ENCODE measurements around the gene PRB4.

The PRB4 gene

GRCh38 chr12:11344500-11344899 is 34.3 kb upstream of the PRB4 start:
- no CpG with 5 or more reads among the region's 2 CpGs for WGBS (ENCODE audit: extremely low coverage, insufficient coverage, insufficient read length)
- Histone ChIP-seq H3K23ac (ENCODE audit: low read length) (no peak overlapping the region), H3K4me2 (ENCODE audit: low read length) (no peak overlapping the region), H3K27me3 (ENCODE audit: insufficient read depth, low read length) (no peaks in the 10 kb centered on the region), H3K9ac (ENCODE audit: low read length) (no peak overlapping the region), H3K4me1 (ENCODE audit: control insufficient read depth in 1 of 2, insufficient read depth in 2 of 2, low read length in 2 of 2) (no peaks in the 10 kb centered on the region), H3K79me1 (ENCODE audit: low read length) (no peaks in the 10 kb centered on the region), H3K27ac (ENCODE audit: low read depth, low read length) (no peak overlapping the region), H3K4ac (ENCODE audit: low read depth, low read length) (no peak overlapping the region), H3K9me3 (ENCODE audit: insufficient read depth, low read depth, low read length) (no peaks in the 10 kb centered on the region), H4K8ac (ENCODE audit: low read depth, low read length) (no peak overlapping the region), H3K36me3 (ENCODE audit: control insufficient read depth in 1 of 2, insufficient read depth in 2 of 2, low read length in 2 of 2) (no peaks in the 10 kb centered on the region), H3K18ac (ENCODE audit: low read length) (no peak overlapping the region), H3K4me3 (ENCODE audit: low read depth, low read length) (no peak overlapping the region), H4K12ac (ENCODE audit: low read depth, low read length) (no peak overlapping the region), H3K14ac (ENCODE audit: low read length) (no peak overlapping the region), H3K79me2 (ENCODE audit: control insufficient read depth, insufficient read depth, low read length, poor library complexity) (no peaks in the 10 kb centered on the region), H2BK12ac (ENCODE audit: low read length) (no peak overlapping the region), H2BK120ac (ENCODE audit: insufficient read depth, low read length, poor library complexity) (no peak overlapping the region), H2BK5ac (ENCODE audit: low read depth, low read length, poor library complexity) (no peak overlapping the region), H2AK5ac (ENCODE audit: low read length) (no peak overlapping the region), H2AFZ (ENCODE audit: insufficient read depth, low read length, poor library complexity) (no peak overlapping the region), H4K91ac (ENCODE audit: low read depth, low read length) (no peak overlapping the region)
- no peak for DNase-seq

- Histone ChIP-seq H3K9ac (ENCODE audit: low read length) (no peak overlapping the region), H3K27ac (ENCODE audit: low read depth, low read length) (no peak overlapping the region), H3K79me1 (ENCODE audit: low read length) (no peaks in the 10 kb centered on the region), H3K4me1 (ENCODE audit: control insufficient read depth in 1 of 2, insufficient read depth in 2 of 2, low read length in 2 of 2) (no peaks in the 10 kb centered on the region), H2BK5ac (ENCODE audit: low read depth, low read length, poor library complexity) (no peak overlapping the region), H4K91ac (ENCODE audit: low read depth, low read length) (no peak overlapping the region), H3K36me3 (ENCODE audit: control insufficient read depth in 1 of 2, insufficient read depth in 2 of 2, low read length in 2 of 2) (no peaks in the 10 kb centered on the region), H3K4ac (ENCODE audit: low read depth, low read length) (no peak overlapping the region), H4K8ac (ENCODE audit: low read depth, low read length) (no peak overlapping the region), H2BK120ac (ENCODE audit: insufficient read depth, low read length, poor library complexity) (no peak overlapping the region), H3K14ac (ENCODE audit: low read length) (no peak overlapping the region), H4K12ac (ENCODE audit: low read depth, low read length) (no peak overlapping the region), H3K4me2 (ENCODE audit: low read length) (no peak overlapping the region), H3K9me3 (ENCODE audit: insufficient read depth, low read depth, low read length) (no peaks in the 10 kb centered on the region), H2AFZ (ENCODE audit: insufficient read depth, low read length, poor library complexity) (no peak overlapping the region), H3K79me2 (ENCODE audit: control insufficient read depth, insufficient read depth, low read length, poor library complexity) (no peaks in the 10 kb centered on the region), H3K4me3 (ENCODE audit: low read depth, low read length) (no peak overlapping the region), H3K18ac (ENCODE audit: low read length) (no peak overlapping the region), H2AK5ac (ENCODE audit: low read length) (no peak overlapping the region), H3K27me3 (ENCODE audit: insufficient read depth, low read length) (no peaks in the 10 kb centered on the region), H3K23ac (ENCODE audit: low read length) (no peak overlapping the region), H2BK12ac (ENCODE audit: low read length) (no peak overlapping the region)
- no CpG with 5 or more reads among the region's 3 CpGs for WGBS (ENCODE audit: extremely low coverage, insufficient coverage, insufficient read length)
- no peak for DNase-seq
Observed at GRCh38 chr12:11324426-11324825, 14.2 kb upstream of the PRB4 start.

- no peak overlapping the region for H3K27ac ChIP-seq (ENCODE audit: low read depth, low read length)
- H3K79me2 ChIP-seq (ENCODE audit: control insufficient read depth, insufficient read depth, low read length, poor library complexity) = no peaks in the 10 kb centered on the region
- no peak overlapping the region for H3K14ac ChIP-seq (ENCODE audit: low read length)
- H2BK12ac ChIP-seq (ENCODE audit: low read length) = no peak overlapping the region
- H3K27me3 ChIP-seq (ENCODE audit: insufficient read depth, low read length) = no peaks in the 10 kb centered on the region
- no peak overlapping the region for H3K23ac ChIP-seq (ENCODE audit: low read length)
- H3K4me3 ChIP-seq (ENCODE audit: low read depth, low read length) = no peak overlapping the region
- no peaks in the 10 kb centered on the region for H3K9me3 ChIP-seq (ENCODE audit: insufficient read depth, low read depth, low read length)
- H3K4ac ChIP-seq (ENCODE audit: low read depth, low read length) = no peak overlapping the region
- no peak overlapping the region for H4K91ac ChIP-seq (ENCODE audit: low read depth, low read length)
- no peak overlapping the region for H4K12ac ChIP-seq (ENCODE audit: low read depth, low read length)
- H2AK5ac ChIP-seq (ENCODE audit: low read length) = no peak overlapping the region
- H2AFZ ChIP-seq (ENCODE audit: insufficient read depth, low read length, poor library complexity) = no peak overlapping the region
- H3K4me1 ChIP-seq (ENCODE audit: control insufficient read depth in 1 of 2, insufficient read depth in 2 of 2, low read length in 2 of 2) = no peaks in the 10 kb centered on the region
- no peaks in the 10 kb centered on the region for H3K36me3 ChIP-seq (ENCODE audit: control insufficient read depth in 1 of 2, insufficient read depth in 2 of 2, low read length in 2 of 2)
- H4K8ac ChIP-seq (ENCODE audit: low read depth, low read length) = no peak overlapping the region
- no peak overlapping the region for H3K4me2 ChIP-seq (ENCODE audit: low read length)
- H3K9ac ChIP-seq (ENCODE audit: low read length) = no peak overlapping the region
- H2BK120ac ChIP-seq (ENCODE audit: insufficient read depth, low read length, poor library complexity) = no peak overlapping the region
- no peak for DNase-seq
- WGBS (ENCODE audit: extremely low coverage, insufficient coverage, insufficient read length) = no CpG with 5 or more reads among the region's 2 CpGs
- H3K79me1 ChIP-seq (ENCODE audit: low read length) = no peaks in the 10 kb centered on the region
- H2BK5ac ChIP-seq (ENCODE audit: low read depth, low read length, poor library complexity) = no peak overlapping the region
- H3K18ac ChIP-seq (ENCODE audit: low read length) = no peak overlapping the region
Observed at GRCh38 chr12:11321980-11322379, 11.7 kb upstream of the PRB4 start.

GRCh38 chr12:11307143-11307542 is 3.1 kb downstream of the PRB4 start:
- no peaks in the 10 kb centered on the region for H3K27me3 ChIP-seq (ENCODE audit: insufficient read depth, low read length)
- no peak for DNase-seq
- no peak overlapping the region for H2BK12ac ChIP-seq (ENCODE audit: low read length)
- H4K12ac ChIP-seq (ENCODE audit: low read depth, low read length) = no peak overlapping the region
- H2AK5ac ChIP-seq (ENCODE audit: low read length) = no peak overlapping the region
- no peaks in the 10 kb centered on the region for H3K79me1 ChIP-seq (ENCODE audit: low read length)
- no peak overlapping the region for H3K4me3 ChIP-seq (ENCODE audit: low read depth, low read length)
- H2BK5ac ChIP-seq (ENCODE audit: low read depth, low read length, poor library complexity) = no peak overlapping the region
- no peaks in the 10 kb centered on the region for H3K4me1 ChIP-seq (ENCODE audit: control insufficient read depth in 1 of 2, insufficient read depth in 2 of 2, low read length in 2 of 2)
- no peak overlapping the region for H3K9ac ChIP-seq (ENCODE audit: low read length)
- no peak overlapping the region for H3K4me2 ChIP-seq (ENCODE audit: low read length)
- no peak overlapping the region for H3K4ac ChIP-seq (ENCODE audit: low read depth, low read length)
- H3K23ac ChIP-seq (ENCODE audit: low read length) = no peak overlapping the region
- no peak overlapping the region for H4K8ac ChIP-seq (ENCODE audit: low read depth, low read length)
- H2AFZ ChIP-seq (ENCODE audit: insufficient read depth, low read length, poor library complexity) = no peak overlapping the region
- no peaks in the 10 kb centered on the region for H3K36me3 ChIP-seq (ENCODE audit: control insufficient read depth in 1 of 2, insufficient read depth in 2 of 2, low read length in 2 of 2)
- no peak overlapping the region for H3K14ac ChIP-seq (ENCODE audit: low read length)
- H4K91ac ChIP-seq (ENCODE audit: low read depth, low read length) = no peak overlapping the region
- H3K18ac ChIP-seq (ENCODE audit: low read length) = no peak overlapping the region
- no peaks in the 10 kb centered on the region for H3K79me2 ChIP-seq (ENCODE audit: control insufficient read depth, insufficient read depth, low read length, poor library complexity)
- H3K9me3 ChIP-seq (ENCODE audit: insufficient read depth, low read depth, low read length) = no peaks in the 10 kb centered on the region
- H3K27ac ChIP-seq (ENCODE audit: low read depth, low read length) = no peak overlapping the region
- H2BK120ac ChIP-seq (ENCODE audit: insufficient read depth, low read length, poor library complexity) = no peak overlapping the region
- WGBS (ENCODE audit: extremely low coverage, insufficient coverage, insufficient read length) = no CpG with 5 or more reads among the region's 2 CpGs
